Measurements from ENCODE around the gene MYO3B. TPM values are rescaled to one million over a fixed set of nuclear protein-coding genes. Genes with fewer than 3 reads are reported as not detected.
"Not testable (repeated sequence)": the region's sequence is repeated elsewhere in the genome, so short reads cannot be mapped to it uniquely, and the experiment has no call there.

MYO3B gene
- total RNA-seq, 1 experiment from 2014 or later = 0.52 TPM

DNA sequence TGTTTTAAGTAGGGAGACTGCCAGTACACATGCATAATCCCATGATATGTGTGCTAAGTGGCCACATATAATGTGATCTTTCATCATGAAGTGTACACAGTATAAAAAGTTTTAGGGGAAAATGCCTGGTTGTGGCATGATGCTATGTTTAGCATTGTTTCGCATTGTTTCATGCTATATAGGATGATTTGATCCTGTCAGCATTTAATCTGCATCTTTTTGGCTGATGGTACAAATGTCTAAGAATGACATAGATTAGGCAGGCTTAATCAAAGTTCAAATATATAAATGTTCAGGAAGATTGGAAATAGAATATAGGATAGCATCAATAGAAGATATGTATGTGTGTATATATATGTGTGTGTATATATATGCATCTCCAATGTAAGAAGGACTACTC lies 83.6 kb downstream of the MYO3B start:
- H3K27me3 ChIP-seq (replicated peaks; ENCODE audit: insufficient read depth, low read depth, low read length, poor library complexity) = peaks cover 17% of the 10 kb centered on the region
- no peaks in the 10 kb centered on the region for H3K36me3 ChIP-seq (ENCODE audit: insufficient read depth, low read length, poor library complexity, severe bottlenecking)
- ChIA-PET CTCF (no interaction called here), POLR2A (ENCODE audit: low non-redundant PET) (no interaction called here)
- intact Hi-C loops (cut with micrococcal nuclease; ENCODE audit: unreplicated experiment) = no loop called here
- TF ChIP-seq CTCF (conservative IDR thresholded peaks at IDR 0.05; ENCODE audit: low read depth, low read length) (no peak), EZH2 (IDR thresholded peaks at IDR 0.05; ENCODE audit: borderline replicate concordance, low read depth, low read length, poor library complexity, severe bottlenecking) (no peak)
- H3K4me3 ChIP-seq (ENCODE audit: low read depth, low read length, poor library complexity, severe bottlenecking) = no peak overlapping the region
- no peaks in the 10 kb centered on the region for H3K9me3 ChIP-seq (ENCODE audit: low read depth, low read length, poor library complexity, severe bottlenecking)
- no peak for DNase-seq (ENCODE audit: low spot score)
- no peak overlapping the region for H3K27ac ChIP-seq (ENCODE audit: low read depth, low read length, poor library complexity, severe bottlenecking)
- no TSS peak for BruUV-seq (replicated peaks)
- H3K4me1 ChIP-seq (ENCODE audit: insufficient read depth, low read length, poor library complexity, severe bottlenecking) = no peaks in the 10 kb centered on the region

DNA sequence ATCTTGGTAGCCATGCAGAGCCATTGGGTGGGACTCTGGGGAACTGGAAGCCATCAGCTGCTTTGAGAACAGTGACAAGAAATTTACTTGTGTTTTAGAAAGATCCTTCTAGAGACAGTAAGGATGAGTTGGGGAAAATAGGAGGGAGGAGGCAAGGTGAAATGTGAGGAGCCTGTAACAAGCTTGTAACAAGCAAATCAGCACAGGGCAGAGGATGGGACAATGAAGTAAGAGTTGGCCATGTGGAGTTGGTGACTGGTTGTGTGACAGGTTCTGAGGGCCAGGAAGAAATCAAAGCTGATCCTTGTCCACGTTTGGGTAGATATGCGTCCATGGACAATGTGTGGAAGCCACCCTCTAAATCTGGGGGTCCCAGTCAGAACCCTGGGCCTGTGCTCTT lies 84.4 kb downstream of the MYO3B start:
- Histone ChIP-seq H3K27me3 (replicated peaks; ENCODE audit: insufficient read depth, low read depth, low read length, poor library complexity) (peaks cover 11% of the 10 kb centered on the region), H3K9me3 (ENCODE audit: low read depth, low read length, poor library complexity, severe bottlenecking) (no peaks in the 10 kb centered on the region), H3K36me3 (ENCODE audit: insufficient read depth, low read length, poor library complexity, severe bottlenecking) (no peaks in the 10 kb centered on the region), H3K4me1 (ENCODE audit: insufficient read depth, low read length, poor library complexity, severe bottlenecking) (no peaks in the 10 kb centered on the region), H3K27ac (ENCODE audit: low read depth, low read length, poor library complexity, severe bottlenecking) (no peak overlapping the region), H3K4me3 (ENCODE audit: low read depth, low read length, poor library complexity, severe bottlenecking) (no peak overlapping the region)
- ChIA-PET CTCF (no interaction called here), POLR2A (ENCODE audit: low non-redundant PET) (no interaction called here)
- DNase-seq (ENCODE audit: low spot score) = no peak
- intact Hi-C loops (cut with micrococcal nuclease; ENCODE audit: unreplicated experiment) = no loop called here
- BruUV-seq (replicated peaks) = no TSS peak
- TF ChIP-seq CTCF (conservative IDR thresholded peaks at IDR 0.05; ENCODE audit: low read depth, low read length) (no peak), EZH2 (IDR thresholded peaks at IDR 0.05; ENCODE audit: borderline replicate concordance, low read depth, low read length, poor library complexity, severe bottlenecking) (no peak)

DNA sequence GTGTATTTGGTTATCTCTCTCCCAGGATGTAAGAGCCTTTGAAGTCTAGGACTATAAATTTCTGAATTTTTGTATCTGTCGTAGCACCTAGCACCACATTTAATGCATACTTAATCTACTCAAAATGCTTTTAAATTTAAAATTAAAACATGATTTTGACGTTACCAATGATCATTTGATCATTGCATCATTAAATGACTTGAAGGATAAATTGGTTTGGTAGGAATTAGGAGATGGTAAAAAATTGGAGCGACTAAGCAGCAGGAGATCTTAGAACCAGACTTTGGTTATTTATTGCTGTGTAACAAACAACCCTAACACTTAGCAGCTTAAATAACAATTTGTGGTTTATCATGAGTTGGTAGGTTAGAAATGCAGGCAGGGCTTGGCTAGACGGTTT lies 84.9 kb downstream of the MYO3B start:
- DNase-seq (ENCODE audit: low spot score) = no peak
- Histone ChIP-seq H3K27ac (ENCODE audit: low read depth, low read length, poor library complexity, severe bottlenecking) (no peak overlapping the region), H3K27me3 (replicated peaks; ENCODE audit: insufficient read depth, low read depth, low read length, poor library complexity) (peaks cover 11% of the 10 kb centered on the region), H3K36me3 (ENCODE audit: insufficient read depth, low read length, poor library complexity, severe bottlenecking) (no peaks in the 10 kb centered on the region), H3K4me3 (ENCODE audit: low read depth, low read length, poor library complexity, severe bottlenecking) (no peak overlapping the region), H3K4me1 (ENCODE audit: insufficient read depth, low read length, poor library complexity, severe bottlenecking) (no peaks in the 10 kb centered on the region), H3K9me3 (ENCODE audit: low read depth, low read length, poor library complexity, severe bottlenecking) (no peaks in the 10 kb centered on the region)
- POLR2A ChIA-PET (ENCODE audit: low non-redundant PET) = no interaction called here
- CTCF ChIA-PET = no interaction called here
- TF ChIP-seq CTCF (conservative IDR thresholded peaks at IDR 0.05; ENCODE audit: low read depth, low read length) (no peak), EZH2 (IDR thresholded peaks at IDR 0.05; ENCODE audit: borderline replicate concordance, low read depth, low read length, poor library complexity, severe bottlenecking) (no peak)
- BruUV-seq (replicated peaks) = no TSS peak
- intact Hi-C loops (cut with micrococcal nuclease; ENCODE audit: unreplicated experiment) = no loop called here

- H3K9me3 ChIP-seq (ENCODE audit: low read depth, low read length, poor library complexity, severe bottlenecking); BruUV-seq (replicated peaks); intact Hi-C loops (cut with micrococcal nuclease; ENCODE audit: unreplicated experiment); H3K27me3 ChIP-seq (replicated peaks; ENCODE audit: insufficient read depth, low read depth, low read length, poor library complexity); H3K27ac ChIP-seq (ENCODE audit: low read depth, low read length, poor library complexity, severe bottlenecking); DNase-seq (ENCODE audit: low spot score); H3K4me3 ChIP-seq (ENCODE audit: low read depth, low read length, poor library complexity, severe bottlenecking); H3K4me1 ChIP-seq (ENCODE audit: insufficient read depth, low read length, poor library complexity, severe bottlenecking); H3K36me3 ChIP-seq (ENCODE audit: insufficient read depth, low read length, poor library complexity, severe bottlenecking); CTCF ChIA-PET; POLR2A ChIA-PET (ENCODE audit: low non-redundant PET): not testable (repeated sequence)
Observed at GRCh38 chr2:170263728-170264521, 86.0 kb downstream of the MYO3B start.
